Measurements from ENCODE around the gene ITSN2. TPM values are rescaled to one million over a fixed set of nuclear protein-coding genes. Genes with fewer than 3 reads are reported as not detected.

ITSN2 gene
- total and polyA plus RNA-seq, 2 donors (not counting 1 experiment from before 2014, with no cell fraction given), result 23.1 to 43.4 TPM

DNA sequence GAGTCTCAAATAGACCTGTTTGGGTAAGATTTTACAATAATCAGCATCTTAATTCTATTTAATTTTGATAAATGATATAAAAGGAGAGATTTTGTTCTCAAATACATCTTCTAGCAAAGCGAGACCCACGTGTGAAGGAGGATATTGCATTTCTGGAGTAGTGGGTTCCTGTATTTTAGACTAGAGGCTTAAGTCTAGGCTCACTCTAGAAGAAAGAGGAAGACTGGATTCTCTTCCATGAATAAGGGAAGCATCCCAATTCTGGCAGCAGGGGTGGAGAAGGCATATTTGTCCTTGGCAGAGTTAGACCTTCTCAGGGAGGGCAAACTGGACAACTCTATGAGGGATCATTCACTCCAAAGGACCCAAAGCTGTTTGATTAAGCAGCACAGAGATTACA lies 196.7 kb downstream of the ITSN2 start:
- H3K79me2 ChIP-seq (ENCODE audit: control insufficient read depth, insufficient read depth, low read length), result no peaks in the 10 kb centered on the region
- H3K9me3 ChIP-seq (ENCODE audit: control insufficient read depth, insufficient read depth, low read depth, low read length), result no peaks in the 10 kb centered on the region
- H3K9ac ChIP-seq (ENCODE audit: insufficient read depth, low read length), result no peak overlapping the region
- H3K36me3 ChIP-seq (ENCODE audit: control insufficient read depth, insufficient read depth, low read length), result no peaks in the 10 kb centered on the region
- no peaks in the 10 kb centered on the region for H3K4me1 ChIP-seq (ENCODE audit: control insufficient read depth, extremely low read depth, insufficient read depth, low read length)
- H3K27me3 ChIP-seq (ENCODE audit: control insufficient read depth, insufficient read depth, low read length), result no peaks in the 10 kb centered on the region
- H3K4me3 ChIP-seq (replicated peaks in 1 of 4; ENCODE audit: control extremely low read depth in 1 of 4, insufficient read depth in 1 of 4, low read depth in 3 of 4, low read length in 4 of 4), result no peak overlapping the region
- no peak for TF ChIP-seq EZH2 (IDR thresholded peaks at IDR 0.05; ENCODE audit: low read length, missing control alignments)
- TF ChIP-seq, protein P1, sequence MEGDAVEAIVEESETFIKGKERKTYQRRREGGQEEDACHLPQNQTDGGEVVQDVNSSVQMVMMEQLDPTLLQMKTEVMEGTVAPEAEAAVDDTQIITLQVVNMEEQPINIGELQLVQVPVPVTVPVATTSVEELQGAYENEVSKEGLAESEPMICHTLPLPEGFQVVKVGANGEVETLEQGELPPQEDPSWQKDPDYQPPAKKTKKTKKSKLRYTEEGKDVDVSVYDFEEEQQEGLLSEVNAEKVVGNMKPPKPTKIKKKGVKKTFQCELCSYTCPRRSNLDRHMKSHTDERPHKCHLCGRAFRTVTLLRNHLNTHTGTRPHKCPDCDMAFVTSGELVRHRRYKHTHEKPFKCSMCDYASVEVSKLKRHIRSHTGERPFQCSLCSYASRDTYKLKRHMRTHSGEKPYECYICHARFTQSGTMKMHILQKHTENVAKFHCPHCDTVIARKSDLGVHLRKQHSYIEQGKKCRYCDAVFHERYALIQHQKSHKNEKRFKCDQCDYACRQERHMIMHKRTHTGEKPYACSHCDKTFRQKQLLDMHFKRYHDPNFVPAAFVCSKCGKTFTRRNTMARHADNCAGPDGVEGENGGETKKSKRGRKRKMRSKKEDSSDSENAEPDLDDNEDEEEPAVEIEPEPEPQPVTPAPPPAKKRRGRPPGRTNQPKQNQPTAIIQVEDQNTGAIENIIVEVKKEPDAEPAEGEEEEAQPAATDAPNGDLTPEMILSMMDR (conservative IDR thresholded peaks at IDR 0.05 in 1 of 2, IDR thresholded peaks at IDR 0.05 in 1 of 2; ENCODE audit: low read depth in 1 of 2, low read length in 2 of 2), result no peak
- no peaks in the 10 kb centered on the region for H4K20me1 ChIP-seq (ENCODE audit: control insufficient read depth, extremely low read depth, insufficient read depth, low read length)
- DNase-seq (ENCODE audit: low read depth in 2 of 2), result no peak
- no peak overlapping the region for H3K4me2 ChIP-seq (ENCODE audit: extremely low read depth, insufficient read depth, low read length)
- H3K27ac ChIP-seq (ENCODE audit: insufficient read depth, low read length), result no peak overlapping the region
- no peak overlapping the region for H2AFZ ChIP-seq (ENCODE audit: low read length)

DNA sequence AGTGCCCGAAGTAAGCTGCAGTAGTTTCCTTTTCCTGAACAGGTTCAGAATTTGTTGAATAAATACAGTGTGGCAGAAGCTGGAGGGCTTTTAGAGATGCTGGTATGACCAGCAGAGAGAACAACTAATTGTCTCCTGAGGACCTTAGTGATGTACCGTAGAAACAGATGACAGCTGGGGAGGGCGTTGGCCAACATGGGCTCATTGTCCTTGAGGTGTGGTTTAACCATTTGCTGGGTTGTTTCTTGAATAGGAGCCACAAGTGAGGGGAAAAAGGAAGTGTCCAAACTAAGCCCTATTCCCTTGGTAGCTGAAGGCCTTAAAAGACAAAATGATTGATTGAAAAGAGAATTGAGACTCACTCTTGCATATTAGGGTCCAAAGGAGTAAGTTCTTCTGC lies 197.2 kb downstream of the ITSN2 start:
- H3K36me3 ChIP-seq (ENCODE audit: control insufficient read depth, insufficient read depth, low read length), result no peaks in the 10 kb centered on the region
- TF ChIP-seq EZH2 (IDR thresholded peaks at IDR 0.05; ENCODE audit: low read length, missing control alignments), result no peak
- TF ChIP-seq, protein P1 (conservative IDR thresholded peaks at IDR 0.05 in 1 of 2, IDR thresholded peaks at IDR 0.05 in 1 of 2; ENCODE audit: low read depth in 1 of 2, low read length in 2 of 2), result no peak
- H3K4me2 ChIP-seq (ENCODE audit: extremely low read depth, insufficient read depth, low read length), result no peak overlapping the region
- no peak overlapping the region for H2AFZ ChIP-seq (ENCODE audit: low read length)
- no peaks in the 10 kb centered on the region for H4K20me1 ChIP-seq (ENCODE audit: control insufficient read depth, extremely low read depth, insufficient read depth, low read length)
- H3K27ac ChIP-seq (ENCODE audit: insufficient read depth, low read length), result no peak overlapping the region
- H3K4me1 ChIP-seq (ENCODE audit: control insufficient read depth, extremely low read depth, insufficient read depth, low read length), result no peaks in the 10 kb centered on the region
- no peaks in the 10 kb centered on the region for H3K27me3 ChIP-seq (ENCODE audit: control insufficient read depth, insufficient read depth, low read length)
- H3K4me3 ChIP-seq (replicated peaks in 1 of 4; ENCODE audit: control extremely low read depth in 1 of 4, insufficient read depth in 1 of 4, low read depth in 3 of 4, low read length in 4 of 4), result no peak overlapping the region
- no peaks in the 10 kb centered on the region for H3K79me2 ChIP-seq (ENCODE audit: control insufficient read depth, insufficient read depth, low read length)
- no peak for DNase-seq (ENCODE audit: low read depth in 2 of 2)
- H3K9me3 ChIP-seq (ENCODE audit: control insufficient read depth, insufficient read depth, low read depth, low read length), result no peaks in the 10 kb centered on the region
- no peak overlapping the region for H3K9ac ChIP-seq (ENCODE audit: insufficient read depth, low read length)

DNA sequence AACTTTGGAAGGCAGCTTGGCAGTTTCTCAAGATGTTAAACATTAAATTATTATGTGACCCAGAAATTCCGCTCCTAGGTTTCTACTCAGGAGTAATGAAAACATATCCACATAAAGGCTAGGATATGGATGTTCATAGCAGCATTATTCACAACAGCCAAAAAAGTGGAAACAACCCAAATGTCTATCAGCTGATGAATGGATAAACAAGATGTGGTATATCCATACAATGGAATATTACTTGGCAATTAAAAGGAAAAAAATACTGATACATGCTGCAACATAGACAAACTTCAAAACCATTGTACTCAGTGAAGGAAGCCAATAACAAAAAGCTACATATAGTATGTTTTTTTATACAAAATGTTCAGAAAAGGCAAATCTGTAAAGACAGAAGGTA lies 197.8 kb downstream of the ITSN2 start:
- Histone ChIP-seq H3K4me3 (replicated peaks in 1 of 4; ENCODE audit: control extremely low read depth in 1 of 4, insufficient read depth in 1 of 4, low read depth in 3 of 4, low read length in 4 of 4) (no peak overlapping the region), H3K9me3 (ENCODE audit: control insufficient read depth, insufficient read depth, low read depth, low read length) (no peaks in the 10 kb centered on the region), H3K9ac (ENCODE audit: insufficient read depth, low read length) (no peak overlapping the region), H3K4me1 (ENCODE audit: control insufficient read depth, extremely low read depth, insufficient read depth, low read length) (no peaks in the 10 kb centered on the region), H3K27me3 (ENCODE audit: control insufficient read depth, insufficient read depth, low read length) (no peaks in the 10 kb centered on the region), H2AFZ (ENCODE audit: low read length) (no peak overlapping the region), H3K36me3 (ENCODE audit: control insufficient read depth, insufficient read depth, low read length) (no peaks in the 10 kb centered on the region), H3K79me2 (ENCODE audit: control insufficient read depth, insufficient read depth, low read length) (no peaks in the 10 kb centered on the region), H4K20me1 (ENCODE audit: control insufficient read depth, extremely low read depth, insufficient read depth, low read length) (no peaks in the 10 kb centered on the region), H3K4me2 (ENCODE audit: extremely low read depth, insufficient read depth, low read length) (no peak overlapping the region), H3K27ac (ENCODE audit: insufficient read depth, low read length) (no peak overlapping the region)
- no peak for TF ChIP-seq EZH2 (IDR thresholded peaks at IDR 0.05; ENCODE audit: low read length, missing control alignments)
- TF ChIP-seq, protein P1 (conservative IDR thresholded peaks at IDR 0.05 in 1 of 2, IDR thresholded peaks at IDR 0.05 in 1 of 2; ENCODE audit: low read depth in 1 of 2, low read length in 2 of 2), result no peak
- DNase-seq (ENCODE audit: low read depth in 2 of 2), result no peak
